ENCODE results near the gene EFCAB6. TPM values are rescaled to one million over a fixed set of nuclear protein-coding genes. Genes with fewer than 3 reads are reported as not detected.

Gene EFCAB6
- total and polyA plus RNA-seq, 12 donors = 1.6 to 4.8 (median 2.9) TPM

DNA sequence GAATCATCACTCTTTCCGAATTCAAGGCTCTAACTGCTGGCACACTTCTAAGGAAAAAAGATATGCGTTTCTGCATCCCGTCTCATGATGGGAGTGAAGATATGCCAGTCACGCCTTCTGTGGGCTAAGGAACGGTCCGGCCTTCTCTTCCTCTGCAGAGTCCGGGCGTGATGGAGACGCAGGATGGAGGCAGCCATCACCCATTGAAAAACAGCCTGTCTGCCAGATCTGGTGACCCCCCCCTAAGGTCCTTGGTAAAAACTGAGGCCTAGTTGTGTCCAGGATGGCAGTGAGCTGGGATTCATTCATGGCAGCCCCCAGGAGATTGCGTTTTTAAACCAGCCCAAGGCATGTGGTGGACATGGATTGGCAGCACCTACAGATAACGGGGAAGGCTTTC lies 6.9 kb upstream of the EFCAB6 start:
- Histone ChIP-seq H3K4me1 (replicated peaks in 1 of 2) (no peaks in the 10 kb centered on the region), H3K4me3 (no peak overlapping the region), H3K9me3 (replicated peaks in 1 of 3) (no peaks in the 10 kb centered on the region), H3K27ac (no peak overlapping the region), H3K36me3 (replicated peaks in 1 of 2) (no peaks in the 10 kb centered on the region), H3K27me3 (no peaks in the 10 kb centered on the region)
- WGBS, 4 donors = 83 to 92% (median 90%) methylated on average over 10 to 11 of the region's 11 CpGs
- intact Hi-C loops (cut with DNase I) = no loop called here
- peak in 1 of 7 donors; percentile 29 for DNase-seq
- no peak for TF ChIP-seq POLR2A (IDR thresholded peaks at IDR 0.05)
- TF ChIP-seq, protein P1, sequence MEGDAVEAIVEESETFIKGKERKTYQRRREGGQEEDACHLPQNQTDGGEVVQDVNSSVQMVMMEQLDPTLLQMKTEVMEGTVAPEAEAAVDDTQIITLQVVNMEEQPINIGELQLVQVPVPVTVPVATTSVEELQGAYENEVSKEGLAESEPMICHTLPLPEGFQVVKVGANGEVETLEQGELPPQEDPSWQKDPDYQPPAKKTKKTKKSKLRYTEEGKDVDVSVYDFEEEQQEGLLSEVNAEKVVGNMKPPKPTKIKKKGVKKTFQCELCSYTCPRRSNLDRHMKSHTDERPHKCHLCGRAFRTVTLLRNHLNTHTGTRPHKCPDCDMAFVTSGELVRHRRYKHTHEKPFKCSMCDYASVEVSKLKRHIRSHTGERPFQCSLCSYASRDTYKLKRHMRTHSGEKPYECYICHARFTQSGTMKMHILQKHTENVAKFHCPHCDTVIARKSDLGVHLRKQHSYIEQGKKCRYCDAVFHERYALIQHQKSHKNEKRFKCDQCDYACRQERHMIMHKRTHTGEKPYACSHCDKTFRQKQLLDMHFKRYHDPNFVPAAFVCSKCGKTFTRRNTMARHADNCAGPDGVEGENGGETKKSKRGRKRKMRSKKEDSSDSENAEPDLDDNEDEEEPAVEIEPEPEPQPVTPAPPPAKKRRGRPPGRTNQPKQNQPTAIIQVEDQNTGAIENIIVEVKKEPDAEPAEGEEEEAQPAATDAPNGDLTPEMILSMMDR (IDR thresholded peaks at IDR 0.05) = no peak

DNA sequence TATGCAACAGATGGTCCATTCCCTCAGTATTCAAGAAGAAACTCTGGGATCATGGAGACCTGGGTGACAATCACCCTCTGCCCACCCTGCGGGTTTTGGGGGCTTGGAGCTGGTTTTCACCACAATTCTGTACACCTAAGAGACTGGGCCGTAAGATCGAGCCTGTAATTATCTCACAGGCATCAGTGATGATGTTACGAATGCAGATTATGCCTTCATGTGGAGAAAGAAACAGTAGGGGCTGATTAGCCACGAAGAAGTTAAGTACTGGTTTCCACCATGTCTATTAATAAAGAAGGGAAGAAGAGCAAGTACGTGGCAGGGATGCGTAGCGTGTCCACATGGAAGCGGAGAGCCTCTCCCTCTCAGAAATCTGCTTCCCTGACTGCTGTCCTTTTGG lies 5.3 kb upstream of the EFCAB6 start:
- H3K27ac ChIP-seq = no peak overlapping the region
- no peaks in the 10 kb centered on the region for H3K36me3 ChIP-seq (replicated peaks in 1 of 2)
- no peak for DNase-seq
- no peak overlapping the region for H3K4me3 ChIP-seq
- WGBS, 4 donors = 93 to 95% (median 94%) methylated on average over 9 of the region's 9 CpGs
- TF ChIP-seq, protein P1 (IDR thresholded peaks at IDR 0.05) = no peak
- no peak for TF ChIP-seq POLR2A (IDR thresholded peaks at IDR 0.05)
- no peaks in the 10 kb centered on the region for H3K27me3 ChIP-seq
- H3K9me3 ChIP-seq (replicated peaks in 1 of 3) = no peaks in the 10 kb centered on the region
- peaks cover 0 to 9% of the 10 kb centered on the region in 2 donors for H3K4me1 ChIP-seq (replicated peaks in 1 of 2)
- intact Hi-C loops (cut with DNase I) = no loop called here

- H3K36me3 ChIP-seq (replicated peaks in 1 of 2) = no peaks in the 10 kb centered on the region
- no peak for TF ChIP-seq POLR2A (IDR thresholded peaks at IDR 0.05)
- TF ChIP-seq, protein P1 (IDR thresholded peaks at IDR 0.05) = no peak
- H3K4me1 ChIP-seq (replicated peaks in 1 of 2) = peaks cover 0 to 9% of the 10 kb centered on the region in 2 donors
- H3K27me3 ChIP-seq = no peaks in the 10 kb centered on the region
- intact Hi-C loops (cut with DNase I) = no loop called here
- H3K9me3 ChIP-seq (replicated peaks in 1 of 3) = no peaks in the 10 kb centered on the region
- H3K27ac ChIP-seq = no peak overlapping the region
- DNase-seq = no peak
- no peak overlapping the region for H3K4me3 ChIP-seq
- 94 to 99% (median 96%) methylated on average over 5 of the region's 5 CpGs for WGBS, 4 donors
Observed at GRCh38 chr22:43814264-43814663, 2.2 kb upstream of the EFCAB6 start.

- Histone ChIP-seq H3K4me3 (peak overlapping the region in 3 of 4 donors; percentile 19 to 83 (median 73)), H3K4me1 (replicated peaks in 1 of 2) (peaks cover 0 to 9% of the 10 kb centered on the region in 2 donors), H3K27ac (peak overlapping the region in 2 of 5 donors; percentile 77 to 84), H3K36me3 (replicated peaks in 1 of 2) (no peaks in the 10 kb centered on the region), H3K9me3 (replicated peaks in 1 of 3) (no peaks in the 10 kb centered on the region), H3K27me3 (no peaks in the 10 kb centered on the region)
- intact Hi-C loops (cut with DNase I) = no loop called here
- no peak for DNase-seq
- WGBS, 4 donors = 12 to 19% (median 16%) methylated on average over 5 to 6 of the region's 6 CpGs
- TF ChIP-seq POLR2A (IDR thresholded peaks at IDR 0.05) = no peak
- TF ChIP-seq, protein P1 (IDR thresholded peaks at IDR 0.05) = no peak
Observed at GRCh38 chr22:43812890-43813289, 785 bp upstream of the EFCAB6 start.

Data from adrenal gland (tissue), 12 donors.